GM12878 (cell line): ENCODE results near the gene MYO9B. TPM values are rescaled to one million over a fixed set of nuclear protein-coding genes. Genes with fewer than 3 reads are reported as not detected.

Experiments
- ASH2L ChIP-seq: fragments of 300-600, 200-600 bp; sonication (generic); IDR thresholded peaks from 2 replicates; pipeline ENCODE4 v1.6.1; 2017; ENCODE audit warnings: low read depth, mild to moderate bottlenecking, borderline replicate concordance
- CHD4 ChIP-seq: fragments of 200-600 bp; sonication (generic); IDR thresholded peaks from 2 replicates; pipeline ENCODE4 v1.6.1; 2016; ENCODE audit warnings: mild to moderate bottlenecking
- EP300 ChIP-seq, 2 experiments: fragments of 150-350 bp in 1 of 2; IDR thresholded peaks; 2 replicates each; pipeline ENCODE4 v1.6.1; 2011 to 2012; ENCODE audit warnings: low read depth in 2 of 2, low read length in 2 of 2, borderline replicate concordance in 1 of 2, improper control_type of control experiment in 1 of 2, inconsistent platforms in 1 of 2; ENCODE audit not compliant: control insufficient read depth in 1 of 2
- ESRRA ChIP-seq: IDR thresholded peaks from 2 replicates; pipeline ENCODE4 v1.6.1; 2012; ENCODE audit warnings: mild to moderate bottlenecking, low read length, improper control_type of control experiment
- HDGF ChIP-seq: fragments of 450-650 bp; IDR thresholded peaks from 2 replicates; pipeline ENCODE4 v1.6.1; 2016; ENCODE audit warnings: antibody characterized with exemption
- MAX ChIP-seq: IDR thresholded peaks from 2 replicates; pipeline ENCODE4 v1.6.1; 2012; ENCODE audit warnings: low read depth, low read length, improper control_type of control experiment
- MEF2A ChIP-seq: IDR thresholded peaks from 2 replicates; pipeline ENCODE4 v1.6.1; 2011; ENCODE audit warnings: low read depth, mild to moderate bottlenecking, low read length, moderate library complexity; ENCODE audit not compliant: insufficient read depth
- NFXL1 ChIP-seq: fragments of 450-650 bp; IDR thresholded peaks from 2 replicates; pipeline ENCODE4 v1.6.1; 2017; ENCODE audit warnings: antibody characterized with exemption, mild to moderate bottlenecking, borderline replicate concordance
- NFYB ChIP-seq: IDR thresholded peaks from 2 replicates; pipeline ENCODE4 v1.6.1; 2011; ENCODE audit warnings: low read depth, mild to moderate bottlenecking, low read length, improper control_type of control experiment, moderate library complexity; ENCODE audit not compliant: insufficient read depth
- NKRF ChIP-seq: fragments of 450-650 bp; conservative IDR thresholded peaks from 2 replicates; pipeline ENCODE4 v1.6.1; 2017; ENCODE audit warnings: mild to moderate bottlenecking, moderate library complexity
- NR2C1 ChIP-seq: fragments of 450-650 bp; IDR thresholded peaks from 2 replicates; pipeline ENCODE4 v1.6.1; 2017; ENCODE audit warnings: antibody characterized with exemption, mild to moderate bottlenecking, moderate library complexity
- PAX5 ChIP-seq: IDR thresholded peaks from 2 replicates; pipeline ENCODE4 v1.6.1; 2011; ENCODE audit warnings: low read depth, low read length, borderline replicate concordance
- PBX3 ChIP-seq: IDR thresholded peaks from 2 replicates; pipeline ENCODE4 v1.6.1; 2011; ENCODE audit warnings: mild to moderate bottlenecking, low read depth, low read length, moderate library complexity; ENCODE audit not compliant: insufficient replicate concordance
- SIX5 ChIP-seq: IDR thresholded peaks from 2 replicates; pipeline ENCODE4 v1.6.1; 2011; ENCODE audit warnings: mild to moderate bottlenecking, low read depth, low read length, moderate library complexity; ENCODE audit not compliant: severe bottlenecking
- SMAD5 ChIP-seq: IDR thresholded peaks from 2 replicates; pipeline ENCODE4 v1.6.1; 2016; ENCODE audit warnings: antibody characterized with exemption, low read depth
- SP1 ChIP-seq: IDR thresholded peaks from one replicate; pipeline ENCODE4 v1.6.1; 2011; ENCODE audit warnings: low read depth, low read length
- ZNF622 ChIP-seq: fragments of 450-650 bp; IDR thresholded peaks from 2 replicates; pipeline ENCODE4 v1.6.1; 2017; ENCODE audit warnings: mild to moderate bottlenecking, inconsistent platforms
- polyA plus RNA-seq, 11 experiments: library from polyadenylated mRNA; depleted of rRNA in 4 of 11; unstranded in 6 of 11; stranded (reverse) in 5 of 11; fragments of >200 nt; fragmentation: Nextera tagmentation in 4 of 11; fragmentation: Illumina TruSeq in 1 of 11; extraction: Ambion mirVana in 4 of 11; extraction: Trizol in 1 of 11; gene quantifications; 1 replicate in 1 of 11; 2 replicates in 10 of 11; pipeline versions ENCODE4 v1.2.1 to v1.2.3, GENCODE V29; 2011 to 2016; ENCODE audit warnings: inconsistent platforms in 2 of 11, missing spikeins in 2 of 11, low read depth in 1 of 11
- total RNA-seq, 4 experiments: library from RNA; depleted of rRNA in 3 of 4; stranded (reverse); fragments of >200 nt in 3 of 4; fragmentation: Illumina TruSeq in 1 of 4; extraction: Trizol in 1 of 4; gene quantifications; 2 replicates each; pipeline versions ENCODE4 v1.2.1 to v1.2.3, GENCODE V29; 2013 to 2021
- TF ChIP-seq, protein P1 (sequence below): IDR thresholded peaks from 2 replicates; pipeline ENCODE4 v1.6.1; 2012; ENCODE audit warnings: low read depth, low read length, improper control_type of control experiment
- TF ChIP-seq, protein P2 (sequence below): fragments of 450-650 bp; IDR thresholded peaks from 2 replicates; pipeline ENCODE4 v1.6.1; 2017; ENCODE audit warnings: mild to moderate bottlenecking

Gene MYO9B
- total and polyA plus RNA-seq, 10 of the 15 experiments (the other 5 are each of a cell fraction or from before 2014, with no cell fraction given) = 5.4 to 165 (median 45.8) TPM

DNA sequence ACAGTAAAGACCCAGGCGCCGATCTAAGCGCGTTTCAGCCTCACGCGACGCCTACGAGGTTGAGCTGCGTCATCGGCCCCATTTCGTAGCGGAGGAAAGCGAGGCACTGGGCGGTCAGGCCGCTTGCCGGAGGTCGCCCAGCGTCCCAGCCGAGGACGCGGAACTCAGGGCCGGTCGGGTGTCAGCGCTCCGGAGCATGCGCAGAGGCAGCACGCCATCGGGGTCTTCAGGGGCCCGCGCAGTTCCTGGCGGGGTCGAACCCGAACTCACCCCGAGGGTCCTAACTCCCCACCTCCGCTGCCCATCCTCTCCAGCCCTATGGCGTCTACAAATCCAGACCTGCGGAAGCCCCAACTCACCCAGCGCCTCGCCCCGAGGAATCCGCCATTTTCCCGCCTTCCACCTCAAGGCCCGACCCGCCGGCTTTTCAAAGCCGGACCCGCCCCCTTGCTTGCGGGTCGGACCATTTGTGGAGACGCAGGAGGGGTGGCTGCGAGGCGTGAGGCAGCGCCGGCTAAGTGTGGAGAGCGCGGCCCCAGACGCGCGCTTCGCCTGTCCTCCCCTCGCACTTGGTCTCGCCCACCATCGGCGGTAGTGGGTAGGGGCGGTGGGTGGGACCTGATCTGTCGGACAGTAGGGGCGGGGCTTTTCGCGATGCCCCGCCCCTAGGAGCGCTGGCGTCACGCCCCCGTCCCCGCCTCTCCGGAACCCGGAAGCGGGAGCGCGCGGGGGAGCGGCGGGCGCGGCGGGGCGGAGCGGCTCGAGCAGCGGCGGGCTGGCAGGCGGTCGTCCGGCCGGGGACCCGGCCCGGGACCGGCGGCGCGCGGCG, at the start of gene MYO9B, which contains the start of gene HAUS8 (continued):
- TF ChIP-seq, protein P1, sequence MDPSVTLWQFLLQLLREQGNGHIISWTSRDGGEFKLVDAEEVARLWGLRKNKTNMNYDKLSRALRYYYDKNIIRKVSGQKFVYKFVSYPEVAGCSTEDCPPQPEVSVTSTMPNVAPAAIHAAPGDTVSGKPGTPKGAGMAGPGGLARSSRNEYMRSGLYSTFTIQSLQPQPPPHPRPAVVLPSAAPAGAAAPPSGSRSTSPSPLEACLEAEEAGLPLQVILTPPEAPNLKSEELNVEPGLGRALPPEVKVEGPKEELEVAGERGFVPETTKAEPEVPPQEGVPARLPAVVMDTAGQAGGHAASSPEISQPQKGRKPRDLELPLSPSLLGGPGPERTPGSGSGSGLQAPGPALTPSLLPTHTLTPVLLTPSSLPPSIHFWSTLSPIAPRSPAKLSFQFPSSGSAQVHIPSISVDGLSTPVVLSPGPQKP = peak; percentile 70; the same call in 1 of the 2 replicates
- TF ChIP-seq ASH2L (no peak), SIX5 (peak; percentile 65), MAX (peak; percentile 92), HDGF (peak; percentile 57; the same call in 1 of the 2 replicates), SP1 (peak; percentile 95), NR2C1 (no peak; the same call in 1 of the 2 replicates), CHD4 (no peak), ESRRA (peak; percentile 60; the same call in 1 of the 2 replicates), PAX5 (0 out of 2 replicates have a peak, but pooled peaks have one; percentile 52), NKRF (peak; percentile 99), EP300 (IDR thresholded peaks at IDR 0.05; ENCODE audit: borderline replicate concordance in 1 of 2, control insufficient read depth in 1 of 2, low read depth in 2 of 2, low read length in 2 of 2) (0 out of 4 replicates have a peak, but pooled peaks of 1 of the 2 experiments have one; percentile 17), PBX3 (peak; percentile 11), MEF2A (0 out of 2 replicates have a peak, but pooled peaks have one; percentile 39), SMAD5 (no peak), NFXL1 (no peak), NFYB (no peak), ZNF622 (no peak)
- TF ChIP-seq, protein P2, sequence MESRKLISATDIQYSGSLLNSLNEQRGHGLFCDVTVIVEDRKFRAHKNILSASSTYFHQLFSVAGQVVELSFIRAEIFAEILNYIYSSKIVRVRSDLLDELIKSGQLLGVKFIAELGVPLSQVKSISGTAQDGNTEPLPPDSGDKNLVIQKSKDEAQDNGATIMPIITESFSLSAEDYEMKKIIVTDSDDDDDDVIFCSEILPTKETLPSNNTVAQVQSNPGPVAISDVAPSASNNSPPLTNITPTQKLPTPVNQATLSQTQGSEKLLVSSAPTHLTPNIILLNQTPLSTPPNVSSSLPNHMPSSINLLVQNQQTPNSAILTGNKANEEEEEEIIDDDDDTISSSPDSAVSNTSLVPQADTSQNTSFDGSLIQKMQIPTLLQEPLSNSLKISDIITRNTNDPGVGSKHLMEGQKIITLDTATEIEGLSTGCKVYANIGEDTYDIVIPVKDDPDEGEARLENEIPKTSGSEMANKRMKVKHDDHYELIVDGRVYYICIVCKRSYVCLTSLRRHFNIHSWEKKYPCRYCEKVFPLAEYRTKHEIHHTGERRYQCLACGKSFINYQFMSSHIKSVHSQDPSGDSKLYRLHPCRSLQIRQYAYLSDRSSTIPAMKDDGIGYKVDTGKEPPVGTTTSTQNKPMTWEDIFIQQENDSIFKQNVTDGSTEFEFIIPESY = no peak
